Activated CD4-positive, alpha-beta T cell treated with anti-CD3 and anti-CD28 coated beads for 4 hours (primary cell): ENCODE measurements around the gene PCGF3.
"Not testable (repeated sequence)": the region's sequence is repeated elsewhere in the genome, so short reads cannot be mapped to it uniquely, and the experiment has no call there.

ENCODE experiments used
- DNase-seq, 2 donors: peaks; one replicate each; pipeline ENCODE4 v3.0.0-alpha.2; 2020

Gene PCGF3

GRCh38 chr4:683247-683897 lies 22.3 kb upstream of the PCGF3 start:
- no peak for DNase-seq

GRCh38 chr4:683982-684622 lies 21.5 kb upstream of the PCGF3 start:
- no peak for DNase-seq

GRCh38 chr4:684623-685327 lies 20.9 kb upstream of the PCGF3 start:
- DNase-seq: no peak

GRCh38 chr4:685679-686412 lies 19.8 kb upstream of the PCGF3 start:
- no peak for DNase-seq

GRCh38 chr4:686413-687040 lies 19.1 kb upstream of the PCGF3 start:
- no peak for DNase-seq

- no peak for DNase-seq
Measured at GRCh38 chr4:687048-687970, 18.3 kb upstream of the PCGF3 start.

- no peak for DNase-seq
Measured at GRCh38 chr4:687971-688853, 17.4 kb upstream of the PCGF3 start.

- no peak for DNase-seq
Measured at GRCh38 chr4:688854-689681, 16.6 kb upstream of the PCGF3 start, which contains the start of gene SLC49A3. SLC49A3 (minus strand) TSS chr4:689151; CDS start chr4:689127, 24 bp downstream.

GRCh38 chr4:689723-690122 lies 15.9 kb upstream of the PCGF3 start:
- DNase-seq: no peak

- no peak for DNase-seq
Measured at GRCh38 chr4:692771-693554, 12.7 kb upstream of the PCGF3 start.

GRCh38 chr4:694341-694940 lies 11.2 kb upstream of the PCGF3 start:
- DNase-seq: not testable (repeated sequence)

GRCh38 chr4:699816-700580 lies 5.6 kb upstream of the PCGF3 start:
- DNase-seq: no peak

GRCh38 chr4:700587-701264 lies 4.9 kb upstream of the PCGF3 start:
- DNase-seq: no peak

- no peak for DNase-seq
Measured at GRCh38 chr4:702618-703048, 3.0 kb upstream of the PCGF3 start.

GRCh38 chr4:703336-704197 lies 2.1 kb upstream of the PCGF3 start:
- DNase-seq: no peak
